Measurements from ENCODE around the gene SYK.

GRCh38 chr9:90861826-90862740 lies 60.5 kb downstream of the SYK start:
- no peak for TF ChIP-seq TEAD4 (IDR thresholded peaks at IDR 0.05; ENCODE audit: borderline replicate concordance, insufficient read depth)
- TF ChIP-seq EZH2phosphoT487 (IDR thresholded peaks at IDR 0.05; ENCODE audit: borderline replicate concordance, low read depth): no peak
- TF ChIP-seq, protein P1, sequence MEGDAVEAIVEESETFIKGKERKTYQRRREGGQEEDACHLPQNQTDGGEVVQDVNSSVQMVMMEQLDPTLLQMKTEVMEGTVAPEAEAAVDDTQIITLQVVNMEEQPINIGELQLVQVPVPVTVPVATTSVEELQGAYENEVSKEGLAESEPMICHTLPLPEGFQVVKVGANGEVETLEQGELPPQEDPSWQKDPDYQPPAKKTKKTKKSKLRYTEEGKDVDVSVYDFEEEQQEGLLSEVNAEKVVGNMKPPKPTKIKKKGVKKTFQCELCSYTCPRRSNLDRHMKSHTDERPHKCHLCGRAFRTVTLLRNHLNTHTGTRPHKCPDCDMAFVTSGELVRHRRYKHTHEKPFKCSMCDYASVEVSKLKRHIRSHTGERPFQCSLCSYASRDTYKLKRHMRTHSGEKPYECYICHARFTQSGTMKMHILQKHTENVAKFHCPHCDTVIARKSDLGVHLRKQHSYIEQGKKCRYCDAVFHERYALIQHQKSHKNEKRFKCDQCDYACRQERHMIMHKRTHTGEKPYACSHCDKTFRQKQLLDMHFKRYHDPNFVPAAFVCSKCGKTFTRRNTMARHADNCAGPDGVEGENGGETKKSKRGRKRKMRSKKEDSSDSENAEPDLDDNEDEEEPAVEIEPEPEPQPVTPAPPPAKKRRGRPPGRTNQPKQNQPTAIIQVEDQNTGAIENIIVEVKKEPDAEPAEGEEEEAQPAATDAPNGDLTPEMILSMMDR (IDR thresholded peaks at IDR 0.05): no peak
- TF ChIP-seq TAF1 (IDR thresholded peaks at IDR 0.05; ENCODE audit: borderline replicate concordance, low read depth, low read length): no peak
- no peak for TF ChIP-seq USF2 (IDR thresholded peaks at IDR 0.05; ENCODE audit: borderline replicate concordance, low read depth, low read length)
- TF ChIP-seq EP300 (IDR thresholded peaks at IDR 0.05; ENCODE audit: borderline replicate concordance in 1 of 2, low read depth in 1 of 2, low read length in 1 of 2): no peak
- TF ChIP-seq, protein P2, sequence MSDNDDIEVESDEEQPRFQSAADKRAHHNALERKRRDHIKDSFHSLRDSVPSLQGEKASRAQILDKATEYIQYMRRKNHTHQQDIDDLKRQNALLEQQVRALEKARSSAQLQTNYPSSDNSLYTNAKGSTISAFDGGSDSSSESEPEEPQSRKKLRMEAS (IDR thresholded peaks at IDR 0.05; ENCODE audit: low read depth): no peak
